GM12874 (cell line): Measurements from ENCODE around the gene CDK5RAP1.

Experiments
- CTCF ChIP-seq: IDR thresholded peaks from 2 replicates; pipeline ENCODE4 v1.5.1; 2011; ENCODE audit warnings: low read depth, mild to moderate bottlenecking, control low read depth, low read length, moderate library complexity; ENCODE audit not compliant: insufficient read depth

CDK5RAP1 gene

GRCh38 chr20:33442136-33443005 is 41.1 kb upstream of the CDK5RAP1 start:
- no peak for TF ChIP-seq CTCF

- no peak for TF ChIP-seq CTCF
These were observed 40.0 kb upstream of the CDK5RAP1 start for GRCh38 chr20:33441142-33441955.

GRCh38 chr20:33438481-33438880 is 37.2 kb upstream of the CDK5RAP1 start:
- TF ChIP-seq CTCF: no peak

GRCh38 chr20:33437141-33437911 is 36.0 kb upstream of the CDK5RAP1 start:
- no peak for TF ChIP-seq CTCF

GRCh38 chr20:33434434-33434833 is 33.1 kb upstream of the CDK5RAP1 start:
- no peak for TF ChIP-seq CTCF

- TF ChIP-seq CTCF: no peak
These were observed 32.3 kb upstream of the CDK5RAP1 start for GRCh38 chr20:33433465-33434234.
